ENCODE data around the gene SSR2. TPM values are rescaled to one million over a fixed set of nuclear protein-coding genes. Genes with fewer than 3 reads are reported as not detected.

SSR2 gene
- total and polyA plus RNA-seq, 2 donors from 2014 or later = 175 to 300 TPM

DNA sequence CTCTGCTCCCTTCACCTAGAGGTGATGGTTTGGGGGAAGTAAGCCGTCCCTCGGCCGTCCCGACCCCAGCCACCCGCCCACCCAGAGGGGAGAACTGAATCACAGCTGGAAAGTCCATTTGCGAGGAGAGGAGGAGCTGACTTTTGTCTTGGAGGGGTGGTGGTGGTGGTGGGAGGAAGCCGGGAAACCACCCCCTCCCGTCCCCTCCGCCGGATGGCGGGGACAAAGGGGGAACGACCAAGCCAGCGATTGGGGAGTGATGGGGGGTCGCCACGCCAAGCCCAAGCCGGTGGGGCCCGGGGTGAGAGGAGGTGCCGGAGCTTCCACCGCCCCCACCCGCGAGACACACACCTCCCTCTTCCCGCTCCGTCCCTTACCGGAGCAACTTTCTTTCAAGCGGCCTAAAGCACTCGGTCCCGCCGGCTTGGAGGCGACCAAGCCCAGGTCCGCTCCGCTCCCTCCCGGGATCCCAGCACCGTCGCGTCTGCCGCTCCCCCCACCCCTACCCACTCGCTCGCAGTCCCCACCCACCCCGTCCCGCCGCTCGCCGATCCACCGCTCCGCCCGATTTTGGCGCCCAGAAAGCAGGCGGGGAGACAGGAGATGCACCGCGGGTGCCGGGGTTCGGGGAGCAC is 42.9 kb downstream of the SSR2 start:
- peak overlapping the region; percentile 43 to 87 (median 86) for H3K9ac ChIP-seq (ENCODE audit: low read length in 3 of 3)
- DNase-seq (peak; percentile 47 to 89 (median 70)), FAIRE-seq (no peak)
- no peaks in the 10 kb centered on the region for H3K27me3 ChIP-seq (ENCODE audit: control insufficient read depth, insufficient read depth, low read length)
- TF ChIP-seq, protein P1, sequence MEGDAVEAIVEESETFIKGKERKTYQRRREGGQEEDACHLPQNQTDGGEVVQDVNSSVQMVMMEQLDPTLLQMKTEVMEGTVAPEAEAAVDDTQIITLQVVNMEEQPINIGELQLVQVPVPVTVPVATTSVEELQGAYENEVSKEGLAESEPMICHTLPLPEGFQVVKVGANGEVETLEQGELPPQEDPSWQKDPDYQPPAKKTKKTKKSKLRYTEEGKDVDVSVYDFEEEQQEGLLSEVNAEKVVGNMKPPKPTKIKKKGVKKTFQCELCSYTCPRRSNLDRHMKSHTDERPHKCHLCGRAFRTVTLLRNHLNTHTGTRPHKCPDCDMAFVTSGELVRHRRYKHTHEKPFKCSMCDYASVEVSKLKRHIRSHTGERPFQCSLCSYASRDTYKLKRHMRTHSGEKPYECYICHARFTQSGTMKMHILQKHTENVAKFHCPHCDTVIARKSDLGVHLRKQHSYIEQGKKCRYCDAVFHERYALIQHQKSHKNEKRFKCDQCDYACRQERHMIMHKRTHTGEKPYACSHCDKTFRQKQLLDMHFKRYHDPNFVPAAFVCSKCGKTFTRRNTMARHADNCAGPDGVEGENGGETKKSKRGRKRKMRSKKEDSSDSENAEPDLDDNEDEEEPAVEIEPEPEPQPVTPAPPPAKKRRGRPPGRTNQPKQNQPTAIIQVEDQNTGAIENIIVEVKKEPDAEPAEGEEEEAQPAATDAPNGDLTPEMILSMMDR (IDR thresholded peaks at IDR 0.05; ENCODE audit: borderline replicate concordance, extremely low read depth, insufficient read depth) = no peak
- no peaks in the 10 kb centered on the region for H3K36me3 ChIP-seq (ENCODE audit: control insufficient read depth in 2 of 3, insufficient read depth in 3 of 3, low read length in 3 of 3)
- H3K4me3 ChIP-seq (ENCODE audit: low read length in 3 of 3) = peak overlapping the region; percentile 59 to 73 (median 71)
- no peaks in the 10 kb centered on the region for H3K9me3 ChIP-seq (ENCODE audit: control insufficient read depth in 2 of 3, insufficient read depth in 1 of 3, low read length in 3 of 3)
- peak overlapping the region; percentile 92 to 94 for H3K27ac ChIP-seq (ENCODE audit: low read depth in 2 of 2, low read length in 2 of 2)
- peaks cover 7 to 51% (median 25%) of the 10 kb centered on the region in 3 donors for H3K4me1 ChIP-seq (ENCODE audit: control insufficient read depth in 2 of 3, insufficient read depth in 2 of 3, low read depth in 1 of 3, low read length in 3 of 3)
- intact Hi-C loops (cut with DNase I) = no loop called here

- intact Hi-C loops (cut with DNase I) = no loop called here
- DNase-seq = peak in 1 of 5 donors; percentile 54
Observed at GRCh38 chr1:155976913-155977689, 43.6 kb downstream of the SSR2 start.

GRCh38 chr1:155976062-155976912 is 44.5 kb downstream of the SSR2 start:
- Histone ChIP-seq H3K9me3 (ENCODE audit: control insufficient read depth in 2 of 3, insufficient read depth in 1 of 3, low read length in 3 of 3) (no peaks in the 10 kb centered on the region), H3K27ac (ENCODE audit: low read depth in 2 of 2, low read length in 2 of 2) (peak overlapping the region; percentile 92 to 94), H3K4me3 (ENCODE audit: low read length in 3 of 3) (peak overlapping the region; percentile 60 to 73 (median 71)), H3K4me1 (ENCODE audit: control insufficient read depth in 2 of 3, insufficient read depth in 2 of 3, low read depth in 1 of 3, low read length in 3 of 3) (peaks cover 6 to 50% (median 28%) of the 10 kb centered on the region in 3 donors), H3K9ac (ENCODE audit: low read length in 3 of 3) (peak overlapping the region; percentile 7 to 87 (median 60)), H3K27me3 (ENCODE audit: control insufficient read depth, insufficient read depth, low read length) (no peaks in the 10 kb centered on the region), H3K36me3 (ENCODE audit: control insufficient read depth in 2 of 3, insufficient read depth in 3 of 3, low read length in 3 of 3) (no peaks in the 10 kb centered on the region)
- TF ChIP-seq, protein P1 (IDR thresholded peaks at IDR 0.05; ENCODE audit: borderline replicate concordance, extremely low read depth, insufficient read depth) = no peak
- FAIRE-seq (no peak), DNase-seq (peak; percentile 57 to 87 (median 69))
- intact Hi-C loops (cut with DNase I) = no loop called here

More at GRCh38 chr1:155976913-155977689, 43.6 kb downstream of the SSR2 start:
- Histone ChIP-seq H3K9me3 (ENCODE audit: control insufficient read depth in 2 of 3, insufficient read depth in 1 of 3, low read length in 3 of 3) (no peaks in the 10 kb centered on the region), H3K9ac (ENCODE audit: low read length in 3 of 3) (peak overlapping the region; percentile 24 to 87 (median 86)), H3K4me3 (ENCODE audit: low read length in 3 of 3) (peak overlapping the region; percentile 59 to 73 (median 71)), H3K27me3 (ENCODE audit: control insufficient read depth, insufficient read depth, low read length) (no peaks in the 10 kb centered on the region), H3K27ac (ENCODE audit: low read depth in 2 of 2, low read length in 2 of 2) (peak overlapping the region; percentile 92 to 94), H3K36me3 (ENCODE audit: control insufficient read depth in 2 of 3, insufficient read depth in 3 of 3, low read length in 3 of 3) (no peaks in the 10 kb centered on the region), H3K4me1 (ENCODE audit: control insufficient read depth in 2 of 3, insufficient read depth in 2 of 3, low read depth in 1 of 3, low read length in 3 of 3) (peaks cover 7 to 51% (median 27%) of the 10 kb centered on the region in 3 donors)
- no peak for FAIRE-seq
- TF ChIP-seq, protein P1 (IDR thresholded peaks at IDR 0.05; ENCODE audit: borderline replicate concordance, extremely low read depth, insufficient read depth) = no peak

Data from kidney (tissue), 14 donors.